Upper lobe of right lung (tissue), 1 donor: ENCODE measurements around the gene GOLT1B. TPM values are rescaled to one million over a fixed set of nuclear protein-coding genes. Genes with fewer than 3 reads are reported as not detected.

Experiments used
- ATAC-seq: fragments of 200-7000 bp; cut with Tn5 transposase; one replicate; pipeline ENCODE4 v1.9.1; 2020; ENCODE audit warnings: mild to moderate bottlenecking, moderate library complexity
- DNase-seq: peaks from one replicate; pipeline ENCODE4 v3.0.0-alpha.2; 2020
- H3K27ac ChIP-seq: fragments of 200-600 bp; one replicate; pipeline ENCODE4 v1.8.0; 2022
- H3K27me3 ChIP-seq: fragments of 200-600 bp; one replicate; pipeline ENCODE4 v1.8.0; 2022; ENCODE audit warnings: mild to moderate bottlenecking
- H3K36me3 ChIP-seq: fragments of 200-600 bp; one replicate; pipeline ENCODE4 v1.8.0; 2022
- H3K4me1 ChIP-seq: fragments of 200-600 bp; one replicate; pipeline ENCODE4 v1.8.0; 2022
- H3K4me3 ChIP-seq: fragments of 200-600 bp; one replicate; pipeline ENCODE4 v1.8.0; 2022; ENCODE audit warnings: mild to moderate bottlenecking
- H3K9me3 ChIP-seq: fragments of 200-600 bp; one replicate; pipeline ENCODE4 v1.8.0; 2022
- intact Hi-C: fragments of 100-400 bp; cut with DNase I; formaldehyde crosslinking; loops from one replicate; pipeline ENCODE4 v1.11.0; 2022
- total RNA-seq: library from RNA; stranded (reverse); fragmentation: NEBNext Ultra II Directional; extraction: Animal tissue kit (Norgen Biotek cat#: 25700); gene quantifications from one replicate; pipeline ENCODE4 v1.2.1, GENCODE V29; 2021
- TF ChIP-seq, protein P1 (sequence below): fragments of 200-600 bp; IDR thresholded peaks from one replicate; pipeline ENCODE4 v1.8.0; 2022; ENCODE audit warnings: antibody characterized with exemption
- donor health status: DM: no; HTN: yes; CAD: no; lungs with severe emphysema.

Gene GOLT1B
- total RNA-seq, 1 donor from 2014 or later, result 25.0 TPM

- TF ChIP-seq, protein P1, sequence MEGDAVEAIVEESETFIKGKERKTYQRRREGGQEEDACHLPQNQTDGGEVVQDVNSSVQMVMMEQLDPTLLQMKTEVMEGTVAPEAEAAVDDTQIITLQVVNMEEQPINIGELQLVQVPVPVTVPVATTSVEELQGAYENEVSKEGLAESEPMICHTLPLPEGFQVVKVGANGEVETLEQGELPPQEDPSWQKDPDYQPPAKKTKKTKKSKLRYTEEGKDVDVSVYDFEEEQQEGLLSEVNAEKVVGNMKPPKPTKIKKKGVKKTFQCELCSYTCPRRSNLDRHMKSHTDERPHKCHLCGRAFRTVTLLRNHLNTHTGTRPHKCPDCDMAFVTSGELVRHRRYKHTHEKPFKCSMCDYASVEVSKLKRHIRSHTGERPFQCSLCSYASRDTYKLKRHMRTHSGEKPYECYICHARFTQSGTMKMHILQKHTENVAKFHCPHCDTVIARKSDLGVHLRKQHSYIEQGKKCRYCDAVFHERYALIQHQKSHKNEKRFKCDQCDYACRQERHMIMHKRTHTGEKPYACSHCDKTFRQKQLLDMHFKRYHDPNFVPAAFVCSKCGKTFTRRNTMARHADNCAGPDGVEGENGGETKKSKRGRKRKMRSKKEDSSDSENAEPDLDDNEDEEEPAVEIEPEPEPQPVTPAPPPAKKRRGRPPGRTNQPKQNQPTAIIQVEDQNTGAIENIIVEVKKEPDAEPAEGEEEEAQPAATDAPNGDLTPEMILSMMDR, result no peak
- Histone ChIP-seq H3K9me3 (no peaks in the 10 kb centered on the region), H3K27ac (no peak within 1 kb of the TSS), H3K36me3 (no peaks in the 10 kb centered on the region), H3K27me3 (no peaks in the 10 kb centered on the region), H3K4me3 (peak within 1 kb of the TSS; percentile 58), H3K4me1 (no peaks in the 10 kb centered on the region)
- DNase-seq (no peak), ATAC-seq (no peak)
- intact Hi-C loops, result no loop called here
These were observed 24.5 kb downstream of the GOLT1B start, which contains the start of gene SPX for GRCh38 chr12:21526053-21526452. Gene SPX (plus strand): TSS chr12:21526296. CDS start chr12:21526473, 177 bp downstream.

DNA sequence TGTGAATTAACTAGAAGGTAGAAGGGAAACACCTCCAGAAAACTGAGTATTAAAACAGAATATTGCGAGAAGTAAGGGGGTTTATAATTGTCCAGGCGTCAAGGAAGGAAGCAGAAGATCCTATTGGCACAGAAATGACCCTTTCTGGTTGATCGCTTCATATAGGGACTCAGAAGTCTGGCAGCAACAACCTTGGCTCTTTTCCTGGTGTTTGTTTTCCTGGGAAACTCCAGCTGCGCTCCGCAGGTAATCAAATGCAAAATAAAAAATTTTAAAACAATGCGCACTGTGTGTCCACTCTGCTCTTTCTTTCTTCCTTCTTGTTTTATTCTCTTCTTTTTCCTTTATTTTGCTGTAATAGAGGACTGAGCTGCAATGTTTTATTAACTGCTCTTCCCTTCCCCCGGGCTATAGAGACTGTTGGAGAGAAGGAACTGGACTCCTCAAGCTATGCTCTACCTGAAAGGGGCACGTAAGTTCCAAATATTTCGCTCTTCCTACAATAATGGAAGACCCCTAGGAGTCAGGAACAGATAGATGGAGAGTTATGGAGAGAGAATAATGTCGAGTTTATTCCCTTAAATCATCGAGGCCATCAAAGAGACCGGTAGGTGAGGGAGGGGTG, 25.2 kb downstream of the GOLT1B start:
- ATAC-seq, result no peak
- H3K9me3 ChIP-seq, result no peaks in the 10 kb centered on the region
- no peaks in the 10 kb centered on the region for H3K36me3 ChIP-seq
- no peak overlapping the region for H3K27ac ChIP-seq
- H3K4me1 ChIP-seq, result no peaks in the 10 kb centered on the region
- TF ChIP-seq, protein P1, result no peak
- intact Hi-C loops, result no loop called here
- no peaks in the 10 kb centered on the region for H3K27me3 ChIP-seq
- DNase-seq, result no peak
- peak overlapping the region; percentile 58 for H3K4me3 ChIP-seq

- TF ChIP-seq, protein P1, result no peak
- peak; percentile 91 for ATAC-seq
- intact Hi-C loops, result no loop called here
- H3K27ac ChIP-seq, result no peak overlapping the region
- no peaks in the 10 kb centered on the region for H3K27me3 ChIP-seq
- no peaks in the 10 kb centered on the region for H3K4me1 ChIP-seq
- peak; percentile 77 for DNase-seq
- no peaks in the 10 kb centered on the region for H3K36me3 ChIP-seq
- H3K9me3 ChIP-seq, result no peaks in the 10 kb centered on the region
- peak overlapping the region; percentile 58 for H3K4me3 ChIP-seq
These were observed 26.0 kb downstream of the GOLT1B start for GRCh38 chr12:21527451-21528180.

DNA sequence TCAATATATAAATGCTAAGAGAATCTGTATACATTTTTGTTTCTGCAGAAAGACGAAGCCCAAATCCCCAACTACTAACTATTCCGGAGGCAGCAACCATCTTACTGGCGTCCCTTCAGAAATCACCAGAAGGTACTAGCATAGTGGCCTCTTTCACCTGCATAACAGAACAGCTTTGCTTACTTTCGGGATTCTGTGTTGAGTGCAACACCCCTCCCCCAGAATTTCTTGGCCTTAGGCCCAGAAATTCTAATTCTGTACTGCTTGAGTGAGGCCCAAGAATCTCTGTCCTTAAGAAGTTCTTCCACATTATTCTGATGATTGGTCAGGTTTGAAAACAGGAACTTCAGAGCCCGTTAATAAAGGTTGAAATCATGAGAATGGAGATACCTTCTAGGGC, 27.4 kb downstream of the GOLT1B start:
- no peaks in the 10 kb centered on the region for H3K4me1 ChIP-seq
- TF ChIP-seq, protein P1, result no peak
- peak; percentile 71 for ATAC-seq

DNA sequence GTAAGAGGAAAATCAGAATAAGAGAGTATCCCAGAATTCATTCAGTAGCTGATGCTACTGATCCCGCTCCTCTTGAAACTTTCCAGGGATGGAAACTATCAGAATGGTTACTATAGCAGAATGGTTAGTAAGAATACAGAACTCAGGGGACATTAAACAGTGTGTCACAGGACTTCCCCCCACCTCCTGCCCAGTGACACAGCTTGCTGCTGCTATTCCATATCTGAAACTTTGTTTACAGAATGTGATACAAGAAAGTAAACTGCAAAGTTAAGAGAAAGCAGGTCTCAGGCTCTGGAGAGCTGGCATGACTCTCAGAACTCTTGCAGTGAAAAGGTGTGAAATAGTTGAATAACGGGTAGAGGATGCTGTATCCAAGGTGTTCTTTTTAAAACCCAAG, 27.9 kb downstream of the GOLT1B start:
- H3K27me3 ChIP-seq, result no peaks in the 10 kb centered on the region
- no peak for DNase-seq
- H3K4me1 ChIP-seq, result no peaks in the 10 kb centered on the region
- H3K36me3 ChIP-seq, result no peaks in the 10 kb centered on the region
- TF ChIP-seq, protein P1, result no peak
- no peak overlapping the region for H3K27ac ChIP-seq
- no peaks in the 10 kb centered on the region for H3K9me3 ChIP-seq
- intact Hi-C loops, result no loop called here
- no peak for ATAC-seq
- no peak overlapping the region for H3K4me3 ChIP-seq

More for the DNA sequence above, 27.4 kb downstream of the GOLT1B start:
- intact Hi-C loops, result no loop called here
- no peak for DNase-seq
- H3K36me3 ChIP-seq, result no peaks in the 10 kb centered on the region
- no peak overlapping the region for H3K4me3 ChIP-seq
- H3K27ac ChIP-seq, result no peak overlapping the region
- no peaks in the 10 kb centered on the region for H3K9me3 ChIP-seq
- no peaks in the 10 kb centered on the region for H3K27me3 ChIP-seq
